ENCODE data around the gene CGB8.
A peak's percentile ranks its signal among the peaks of the same experiment; 100 is the strongest.
"Not testable (repeated sequence)": the region's sequence is repeated elsewhere in the genome, so short reads cannot be mapped to it uniquely, and the experiment has no call there.

The CGB8 gene

GRCh38 chr19:49029749-49030148, 19.2 kb downstream of the CGB8 start:
- not testable (repeated sequence) for DNase-seq

GRCh38 chr19:49028686-49029085, 20.2 kb downstream of the CGB8 start:
- DNase-seq, result not testable (repeated sequence)

GRCh38 chr19:49025599-49025998, 23.3 kb downstream of the CGB8 start:
- DNase-seq, result not testable (repeated sequence)

GRCh38 chr19:49025088-49025487, 23.8 kb downstream of the CGB8 start:
- not testable (repeated sequence) for DNase-seq

GRCh38 chr19:49024233-49024632, 24.7 kb downstream of the CGB8 start, which contains the start of gene CGB3:
Gene CGB3, minus strand, starts transcription at chr19:49024333. Its CDS starts 362 bp downstream, at chr19:49023971.
- DNase-seq, result not testable (repeated sequence)

- DNase-seq, result no peak
These were observed 26.8 kb downstream of the CGB8 start for GRCh38 chr19:49022116-49022515.

- peak; percentile 68 for DNase-seq
These were observed 27.7 kb downstream of the CGB8 start for GRCh38 chr19:49020931-49021895.

GRCh38 chr19:49020342-49020741, 28.6 kb downstream of the CGB8 start:
- DNase-seq, result peak; percentile 51

GRCh38 chr19:49019242-49019932, 29.5 kb downstream of the CGB8 start:
- DNase-seq, result peak; percentile 85

GRCh38 chr19:49018388-49019241, 30.3 kb downstream of the CGB8 start:
- peak; percentile 28 for DNase-seq

- peak; percentile 82 for DNase-seq
These were observed 31.1 kb downstream of the CGB8 start for GRCh38 chr19:49017666-49018351.

- no peak for DNase-seq
These were observed 31.8 kb downstream of the CGB8 start, which contains the start of gene LHB for GRCh38 chr19:49017041-49017665. Gene LHB, minus strand, starts transcription at chr19:49017091. Its CDS starts 10 bp downstream, at chr19:49017081.

GRCh38 chr19:49016067-49016839, 32.7 kb downstream of the CGB8 start:
- no peak for DNase-seq

GRCh38 chr19:49014870-49015255, 34.0 kb downstream of the CGB8 start:
- no peak for DNase-seq

- DNase-seq, result no peak
These were observed 34.6 kb downstream of the CGB8 start for GRCh38 chr19:49014123-49014869.

- no peak for DNase-seq
These were observed 37.7 kb downstream of the CGB8 start for GRCh38 chr19:49011194-49011593.

- no peak for DNase-seq
These were observed 38.5 kb downstream of the CGB8 start for GRCh38 chr19:49010453-49010852.

GRCh38 chr19:49009828-49010227, 39.1 kb downstream of the CGB8 start:
- DNase-seq, result no peak

GRCh38 chr19:49006905-49007304, 42.0 kb downstream of the CGB8 start:
- DNase-seq, result no peak
